GM19240 (cell line): ENCODE data around the gene BICRA.

ENCODE experiments used
- DNase-seq: peaks from one replicate; pipeline ENCODE4 v3.0.0; 2011; ENCODE audit warnings: low spot score; ENCODE audit not compliant: insufficient read length

The BICRA gene

GRCh38 chr19:47693489-47693888, 84.6 kb downstream of the BICRA start:
- no peak for DNase-seq

- DNase-seq = no peak
Observed at GRCh38 chr19:47693903-47694302, 85.0 kb downstream of the BICRA start.

GRCh38 chr19:47694466-47695273, 85.7 kb downstream of the BICRA start:
- DNase-seq = no peak

- DNase-seq = no peak
Observed at GRCh38 chr19:47695533-47696262, 86.8 kb downstream of the BICRA start.

GRCh38 chr19:47696635-47697034, 87.7 kb downstream of the BICRA start:
- DNase-seq = no peak

- DNase-seq = peak; percentile 87
Observed at GRCh38 chr19:47697863-47698609, 89.1 kb downstream of the BICRA start.

GRCh38 chr19:47698631-47699359, 89.9 kb downstream of the BICRA start:
- no peak for DNase-seq

- DNase-seq = peak; percentile 90
Observed at GRCh38 chr19:47699360-47699917, 90.5 kb downstream of the BICRA start.

- DNase-seq = no peak
Observed at GRCh38 chr19:47700934-47701716, 92.2 kb downstream of the BICRA start.

- DNase-seq = no peak
Observed at GRCh38 chr19:47701717-47702552, 93.0 kb downstream of the BICRA start.

- DNase-seq = no peak
Observed at GRCh38 chr19:47702671-47703070, 93.7 kb downstream of the BICRA start.

GRCh38 chr19:47703301-47703700, 94.4 kb downstream of the BICRA start:
- no peak for DNase-seq

GRCh38 chr19:47704024-47704423, 95.1 kb downstream of the BICRA start:
- no peak for DNase-seq

- DNase-seq = no peak
Observed at GRCh38 chr19:47704656-47705055, 95.7 kb downstream of the BICRA start.

GRCh38 chr19:47707135-47707925, 98.4 kb downstream of the BICRA start:
- DNase-seq = peak; percentile 76

GRCh38 chr19:47711652-47712242, 102.8 kb downstream of the BICRA start:
- DNase-seq = no peak

- DNase-seq = no peak
Observed at GRCh38 chr19:47713046-47714021, 104.4 kb downstream of the BICRA start, which contains the start of gene EHD2. EHD2 (plus strand) TSS chr19:47713422; CDS start chr19:47716613, 3,191 bp downstream.
